HepG2 (cell line): ENCODE results near the gene ATG2A. TPM values are rescaled to one million over a fixed set of nuclear protein-coding genes. Genes with fewer than 3 reads are reported as not detected.

Experiments
- FOXP1 ChIP-seq, 2 experiments: fragments of 450-650 bp in 1 of 2; IDR thresholded peaks; 2 replicates each; pipeline ENCODE4 v1.6.1; 2017 to 2018; ENCODE audit warnings: antibody characterized with exemption in 1 of 2
- FUBP1 ChIP-seq: sonication (generic); formaldehyde crosslinking; IDR thresholded peaks from 2 replicates; pipeline ENCODE4 v1.5.1; 2020; ENCODE audit warnings: missing genetic modification reagents, mild to moderate bottlenecking, borderline replicate concordance
- GPN1 ChIP-seq: sonication (generic); formaldehyde crosslinking; IDR thresholded peaks from 2 replicates; pipeline ENCODE4 v1.5.1; 2020; ENCODE audit warnings: missing genetic modification reagents, borderline replicate concordance
- KLF13 ChIP-seq: sonication (generic); formaldehyde crosslinking; IDR thresholded peaks from 2 replicates; pipeline ENCODE4 v1.4.0; 2020; ENCODE audit warnings: mild to moderate bottlenecking, missing genetic modification reagents
- KLF16 ChIP-seq, 2 experiments: sonication (generic) in 1 of 2; formaldehyde crosslinking in 1 of 2; IDR thresholded peaks; 2 replicates each; pipeline versions ENCODE4 v1.6.1 to v1.8.0; 2016 to 2023; ENCODE audit warnings: missing genetic modification reagents in 2 of 2, missing compliant biosample characterization in 1 of 2
- MXD4 ChIP-seq: IDR thresholded peaks from 2 replicates; pipeline ENCODE4 v1.6.1; 2016; ENCODE audit warnings: mild to moderate bottlenecking, missing biosample characterization, missing genetic modification reagents
- NFE2L1 ChIP-seq: sonication (generic); formaldehyde crosslinking; IDR thresholded peaks from 2 replicates; pipeline ENCODE4 v1.4.0; 2020; ENCODE audit warnings: missing genetic modification reagents, mild to moderate bottlenecking, borderline replicate concordance
- PRDM15 ChIP-seq: sonication (generic); formaldehyde crosslinking; IDR thresholded peaks from 2 replicates; pipeline ENCODE4 v1.4.0; 2020; ENCODE audit warnings: missing genetic modification reagents
- TCF7L2 ChIP-seq: IDR thresholded peaks from 2 replicates; pipeline ENCODE4 v1.6.1; 2011; ENCODE audit warnings: mild to moderate bottlenecking, low read depth, low read length, moderate library complexity
- ZBTB20 ChIP-seq: sonication (generic); formaldehyde crosslinking; IDR thresholded peaks from 2 replicates; pipeline ENCODE4 v1.8.1; 2023; ENCODE audit warnings: missing genetic modification reagents, low read depth, mild to moderate bottlenecking, borderline replicate concordance
- ZNF318 ChIP-seq: sonication (generic); formaldehyde crosslinking; IDR thresholded peaks from 2 replicates; pipeline ENCODE4 v1.4.0; 2020; ENCODE audit warnings: mild to moderate bottlenecking, missing genetic modification reagents
- ZNF484 ChIP-seq: sonication (generic); formaldehyde crosslinking; IDR thresholded peaks from 2 replicates; pipeline ENCODE4 v1.5.1; 2020; ENCODE audit warnings: mild to moderate bottlenecking, low read depth, missing genetic modification reagents, borderline replicate concordance
- ZNF678 ChIP-seq: sonication (generic); formaldehyde crosslinking; IDR thresholded peaks from 2 replicates; pipeline ENCODE4 v1.4.0; 2020; ENCODE audit warnings: mild to moderate bottlenecking, missing genetic modification reagents
- ZNF781 ChIP-seq: sonication (generic); formaldehyde crosslinking; IDR thresholded peaks from 2 replicates; pipeline ENCODE4 v1.5.1; 2020; ENCODE audit warnings: borderline replicate concordance, mild to moderate bottlenecking, missing genetic modification reagents; ENCODE audit errors: not compliant biosample characterization
- polyA plus RNA-seq, 8 experiments: library from polyadenylated mRNA; depleted of rRNA in 3 of 8; stranded (reverse) in 7 of 8; unstranded in 1 of 8; fragments of >200 nt; fragmentation: Illumina TruSeq in 4 of 8; extraction: Trizol in 4 of 8; gene quantifications; 2 replicates each; pipeline versions ENCODE4 v1.2.1 to v1.2.3, GENCODE V29; 2011 to 2016; ENCODE audit warnings: low read depth in 4 of 8, missing spikeins in 1 of 8, mixed read lengths in 1 of 8; ENCODE audit not compliant: insufficient read depth in 1 of 8
- total RNA-seq, 5 experiments: library from RNA; depleted of rRNA; stranded (reverse); fragments of >200 nt; fragmentation: Illumina TruSeq; extraction: Trizol; gene quantifications; 2 replicates each; pipeline ENCODE4 v1.2.3, GENCODE V29; 2016; ENCODE audit warnings: low read depth in 1 of 5

Gene ATG2A
- total and polyA plus RNA-seq, 2 of the 13 experiments (the other 11 are each of a cell fraction or from before 2014, with no cell fraction given): 6.7 to 8.0 TPM

GRCh38 chr11:64887757-64888405 is 29.1 kb downstream of the ATG2A start (continued):
- TF ChIP-seq ZNF318 (CRISPR knock-in tag) (no peak), FOXP1 (IDR thresholded peaks at IDR 0.05) (no peak), FOXP1 (CRISPR knock-in tag; IDR thresholded peaks at IDR 0.05) (no peak), ZBTB20 (CRISPR knock-in tag) (no peak), ZNF678 (CRISPR knock-in tag) (no peak), TCF7L2 (no peak), NFE2L1 (no peak), GPN1 (CRISPR knock-in tag) (no peak), KLF13 (CRISPR knock-in tag) (no peak), MXD4 (CRISPR knock-in tag) (no peak; the same call in 1 of the 2 replicates), KLF16 (CRISPR knock-in tag; IDR thresholded peaks at IDR 0.05) (peak in 1 of 2 experiments; percentile 44; a peak in 1 of 4 replicates), ZNF781 (CRISPR knock-in tag) (no peak), FUBP1 (CRISPR knock-in tag) (no peak), ZNF484 (CRISPR knock-in tag) (no peak), PRDM15 (CRISPR knock-in tag) (no peak)
